Activated naive CD8-positive, alpha-beta T cell (primary cell): ENCODE data around the gene IKZF1.

Source experiments
- H3K27ac Mint-ChIP-seq: one replicate; pipeline ENCODE4 v1.8.0; 2021; ENCODE audit warnings: mixed read lengths
- H3K27me3 Mint-ChIP-seq: one replicate; pipeline ENCODE4 v1.8.0; 2021; ENCODE audit warnings: mixed read lengths
- H3K36me3 Mint-ChIP-seq: one replicate; pipeline ENCODE4 v1.8.0; 2021; ENCODE audit warnings: mixed read lengths
- H3K4me1 Mint-ChIP-seq: one replicate; pipeline ENCODE4 v1.8.0; 2021; ENCODE audit warnings: low read depth, mixed read lengths
- H3K4me3 Mint-ChIP-seq: one replicate; pipeline ENCODE4 v1.8.0; 2021; ENCODE audit warnings: mild to moderate bottlenecking, mixed read lengths
- H3K9me3 Mint-ChIP-seq: one replicate; pipeline ENCODE4 v1.8.0; 2021; ENCODE audit warnings: low read depth, mixed read lengths

IKZF1 gene

DNA sequence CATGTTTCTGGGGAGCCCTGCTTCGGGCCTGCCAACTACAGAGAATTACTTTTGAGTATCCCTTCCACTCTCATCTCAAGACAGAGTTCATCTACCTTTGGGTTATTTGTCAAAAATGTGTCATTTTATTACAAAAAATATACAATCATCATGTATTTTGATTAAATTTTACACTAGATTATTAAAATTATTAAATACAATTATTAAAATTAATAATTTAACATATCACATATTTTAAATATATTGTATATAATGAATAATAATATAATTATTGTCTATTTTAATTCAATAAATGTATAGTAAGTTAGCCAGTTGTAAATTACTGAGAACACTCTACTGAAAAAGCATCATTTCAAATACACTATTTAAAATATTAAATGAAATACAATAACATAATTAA lies 94.7 kb downstream of the IKZF1 start:
- Mint-ChIP-seq H3K27ac (peak overlapping the region; percentile 99), H3K27me3 (no peaks in the 10 kb centered on the region), H3K9me3 (no peaks in the 10 kb centered on the region), H3K36me3 (peaks cover 18% of the 10 kb centered on the region), H3K4me3 (no peak overlapping the region), H3K4me1 (peaks cover 79% of the 10 kb centered on the region)

DNA sequence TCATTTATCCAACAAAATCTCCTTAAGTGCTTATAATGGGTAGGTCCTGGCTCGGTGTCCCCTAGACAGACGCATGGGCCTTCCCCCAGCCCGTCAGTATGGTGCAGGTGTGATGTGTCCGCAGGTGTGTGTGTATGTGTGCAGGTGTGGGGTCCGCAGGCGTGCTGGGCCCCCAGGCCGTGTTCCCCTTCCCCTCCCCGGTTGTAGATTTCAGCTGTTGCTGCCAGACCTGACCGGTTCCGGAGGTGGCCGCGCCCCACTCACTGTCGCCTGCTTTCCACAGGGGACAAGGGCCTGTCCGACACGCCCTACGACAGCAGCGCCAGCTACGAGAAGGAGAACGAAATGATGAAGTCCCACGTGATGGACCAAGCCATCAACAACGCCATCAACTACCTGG lies 95.1 kb downstream of the IKZF1 start:
- no peaks in the 10 kb centered on the region for H3K27me3 Mint-ChIP-seq
- H3K4me3 Mint-ChIP-seq, result no peak overlapping the region
- H3K36me3 Mint-ChIP-seq, result peaks cover 18% of the 10 kb centered on the region
- H3K4me1 Mint-ChIP-seq, result peaks cover 78% of the 10 kb centered on the region
- H3K9me3 Mint-ChIP-seq, result no peaks in the 10 kb centered on the region
- H3K27ac Mint-ChIP-seq, result peak overlapping the region; percentile 72

DNA sequence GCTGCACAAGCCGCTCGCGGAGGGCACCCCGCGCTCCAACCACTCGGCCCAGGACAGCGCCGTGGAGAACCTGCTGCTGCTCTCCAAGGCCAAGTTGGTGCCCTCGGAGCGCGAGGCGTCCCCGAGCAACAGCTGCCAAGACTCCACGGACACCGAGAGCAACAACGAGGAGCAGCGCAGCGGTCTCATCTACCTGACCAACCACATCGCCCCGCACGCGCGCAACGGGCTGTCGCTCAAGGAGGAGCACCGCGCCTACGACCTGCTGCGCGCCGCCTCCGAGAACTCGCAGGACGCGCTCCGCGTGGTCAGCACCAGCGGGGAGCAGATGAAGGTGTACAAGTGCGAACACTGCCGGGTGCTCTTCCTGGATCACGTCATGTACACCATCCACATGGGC lies 95.6 kb downstream of the IKZF1 start:
- Mint-ChIP-seq H3K36me3 (peaks cover 18% of the 10 kb centered on the region), H3K27me3 (no peaks in the 10 kb centered on the region), H3K4me3 (no peak overlapping the region), H3K9me3 (no peaks in the 10 kb centered on the region), H3K4me1 (peaks cover 78% of the 10 kb centered on the region), H3K27ac (no peak overlapping the region)

DNA sequence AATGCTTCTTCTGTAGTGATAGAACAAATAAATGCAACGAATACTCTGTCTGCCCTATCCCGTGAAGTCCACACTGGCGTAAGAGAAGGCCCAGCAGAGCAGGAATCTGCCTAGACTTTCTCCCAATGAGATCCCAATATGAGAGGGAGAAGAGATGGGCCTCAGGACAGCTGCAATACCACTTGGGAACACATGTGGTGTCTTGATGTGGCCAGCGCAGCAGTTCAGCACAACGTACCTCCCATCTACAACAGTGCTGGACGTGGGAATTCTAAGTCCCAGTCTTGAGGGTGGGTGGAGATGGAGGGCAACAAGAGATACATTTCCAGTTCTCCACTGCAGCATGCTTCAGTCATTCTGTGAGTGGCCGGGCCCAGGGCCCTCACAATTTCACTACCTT lies 99.9 kb downstream of the IKZF1 start:
- H3K27me3 Mint-ChIP-seq, result no peaks in the 10 kb centered on the region
- peak overlapping the region; percentile 88 for H3K27ac Mint-ChIP-seq
- H3K4me1 Mint-ChIP-seq, result peaks cover 83% of the 10 kb centered on the region
- no peak overlapping the region for H3K4me3 Mint-ChIP-seq
- no peaks in the 10 kb centered on the region for H3K9me3 Mint-ChIP-seq
- peaks cover 9% of the 10 kb centered on the region for H3K36me3 Mint-ChIP-seq

DNA sequence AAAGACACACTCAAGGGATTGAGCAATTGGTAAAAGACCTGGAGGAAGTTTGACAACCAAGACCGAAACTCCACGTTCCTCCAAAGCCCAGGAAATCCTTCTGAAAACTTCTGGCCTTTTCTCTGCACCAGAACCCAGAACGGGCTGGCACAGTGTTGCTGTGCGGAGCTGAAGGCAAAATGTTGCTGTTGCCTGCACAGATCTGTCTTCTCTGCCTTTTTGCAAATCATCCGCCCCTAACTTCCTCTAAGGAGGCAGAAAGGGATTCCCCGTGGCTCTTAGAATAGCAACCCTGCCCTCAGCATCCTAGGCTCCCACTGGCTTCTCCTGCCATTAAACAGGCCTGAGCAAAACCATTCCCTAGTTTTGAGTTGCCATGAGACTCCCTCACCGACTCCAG lies 100.7 kb downstream of the IKZF1 start:
- Mint-ChIP-seq H3K27ac (peak overlapping the region; percentile 88), H3K36me3 (peaks cover 9% of the 10 kb centered on the region), H3K4me1 (peaks cover 91% of the 10 kb centered on the region), H3K27me3 (no peaks in the 10 kb centered on the region), H3K4me3 (no peak overlapping the region), H3K9me3 (no peaks in the 10 kb centered on the region)

DNA sequence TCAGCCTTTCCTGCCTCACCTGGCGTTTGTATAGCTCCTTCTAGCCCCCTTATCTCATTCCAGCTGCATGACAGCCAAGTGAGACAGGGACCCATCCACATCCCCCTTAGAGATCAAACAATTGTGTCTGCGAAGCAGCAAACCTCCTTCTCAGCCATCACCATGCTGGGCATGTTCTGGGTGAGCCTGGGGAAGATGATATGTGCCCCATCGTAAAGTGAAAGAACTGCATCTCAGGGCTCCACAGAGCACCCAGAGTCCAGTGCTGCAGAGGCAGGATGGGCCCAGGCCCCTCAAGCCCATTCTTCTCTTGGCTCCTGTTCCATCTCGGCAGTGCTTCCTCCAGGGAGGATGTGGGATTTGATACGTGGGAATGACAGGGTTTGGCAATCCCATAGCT lies 102.4 kb downstream of the IKZF1 start:
- H3K36me3 Mint-ChIP-seq, result peaks cover 5% of the 10 kb centered on the region
- H3K4me3 Mint-ChIP-seq, result no peak overlapping the region
- peak overlapping the region; percentile 87 for H3K27ac Mint-ChIP-seq
- no peaks in the 10 kb centered on the region for H3K27me3 Mint-ChIP-seq
- H3K4me1 Mint-ChIP-seq, result peaks cover 95% of the 10 kb centered on the region
- H3K9me3 Mint-ChIP-seq, result no peaks in the 10 kb centered on the region

DNA sequence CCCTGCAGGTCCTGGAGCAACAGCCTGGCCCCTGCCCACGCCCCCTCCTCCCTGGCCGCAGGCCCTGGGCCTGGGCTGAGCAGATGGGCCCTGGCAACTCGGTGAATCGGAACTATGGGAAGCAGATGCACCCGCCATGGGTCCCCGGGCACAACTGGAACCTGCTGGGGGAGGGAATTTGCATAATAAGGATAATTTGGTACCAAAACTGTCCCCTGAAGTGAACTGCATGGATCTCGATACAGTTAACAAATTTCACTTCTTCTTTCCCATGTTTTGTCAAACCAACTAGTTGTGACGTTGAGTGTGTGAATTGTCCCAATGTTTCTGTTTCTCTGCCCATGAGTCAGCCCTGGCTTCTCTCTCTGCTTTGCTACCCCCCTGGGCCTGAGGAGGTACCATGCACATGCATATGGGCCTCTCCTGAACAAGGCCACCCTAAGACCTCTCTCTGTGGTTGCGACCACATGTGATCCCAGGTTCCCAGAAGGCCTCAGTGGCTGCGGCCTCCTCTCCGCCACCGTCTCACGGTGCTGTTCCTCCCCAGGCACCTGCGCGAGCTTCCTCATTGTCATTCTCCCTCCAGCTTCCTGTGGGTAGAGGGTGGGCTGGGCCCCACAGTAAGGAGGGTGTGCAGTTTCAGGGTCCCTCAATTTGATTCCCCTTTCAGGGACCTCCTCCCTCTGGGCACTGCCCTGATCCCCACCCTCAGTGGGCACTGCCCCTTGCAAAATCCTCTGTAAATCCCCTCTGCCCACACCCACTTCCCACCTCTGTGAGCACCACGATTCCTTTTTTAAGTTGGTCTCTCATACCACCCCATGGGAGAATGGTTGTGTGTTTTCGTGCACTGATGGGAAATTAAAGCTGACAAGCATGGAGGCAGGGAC lies 105.6 kb downstream of the IKZF1 start:
- Mint-ChIP-seq H3K36me3 (no peaks in the 10 kb centered on the region), H3K27me3 (no peaks in the 10 kb centered on the region), H3K4me1 (peaks cover 73% of the 10 kb centered on the region), H3K4me3 (peak overlapping the region; percentile 68), H3K27ac (peak overlapping the region; percentile 93), H3K9me3 (no peaks in the 10 kb centered on the region)

DNA sequence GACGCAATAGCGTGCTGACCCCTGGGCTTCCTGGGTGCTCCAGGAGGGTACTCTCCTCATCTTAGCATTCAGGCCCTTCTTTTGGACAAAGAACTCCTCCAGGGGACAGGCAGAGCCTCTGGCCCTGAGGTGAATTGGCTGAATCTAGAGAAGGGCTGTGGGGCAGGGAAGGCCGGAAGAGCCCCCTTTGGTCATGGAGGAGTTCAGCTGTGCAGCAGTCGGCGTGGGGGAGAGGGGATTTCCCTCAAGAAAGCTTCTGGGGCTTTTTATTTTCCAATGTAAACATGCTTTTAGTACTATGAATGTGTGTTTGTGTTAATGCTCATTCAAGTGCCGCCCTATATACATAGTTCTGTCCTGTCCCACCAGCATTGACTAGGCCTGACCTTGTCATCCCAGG lies 106.8 kb downstream of the IKZF1 start:
- H3K4me1 Mint-ChIP-seq, result peaks cover 73% of the 10 kb centered on the region
- H3K4me3 Mint-ChIP-seq, result peak overlapping the region; percentile 48

DNA sequence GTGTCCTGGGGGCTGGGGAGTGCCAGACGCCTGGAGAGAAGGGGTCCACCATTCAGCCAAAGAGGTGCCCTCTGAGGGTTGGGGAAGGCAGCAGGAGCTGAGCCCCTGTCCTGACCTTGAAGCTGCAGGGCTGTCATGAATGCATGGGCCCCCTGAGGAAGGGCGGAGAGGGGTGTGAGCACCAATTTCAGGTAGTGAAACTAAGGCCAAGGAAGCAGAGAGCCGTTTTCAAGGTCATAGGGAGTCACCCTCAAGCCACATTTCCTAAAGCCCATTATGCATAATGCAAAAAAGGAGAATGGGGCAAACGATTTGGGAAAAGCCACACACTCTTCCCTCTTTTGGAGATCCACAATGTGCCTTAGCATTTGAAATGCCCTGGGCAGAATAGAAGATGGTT lies 108.5 kb downstream of the IKZF1 start:
- Mint-ChIP-seq H3K4me3 (no peak overlapping the region), H3K27ac (no peak overlapping the region), H3K27me3 (no peaks in the 10 kb centered on the region), H3K9me3 (no peaks in the 10 kb centered on the region), H3K4me1 (peaks cover 71% of the 10 kb centered on the region), H3K36me3 (no peaks in the 10 kb centered on the region)

More for the DNA sequence above, 106.8 kb downstream of the IKZF1 start:
- Mint-ChIP-seq H3K9me3 (no peaks in the 10 kb centered on the region), H3K36me3 (no peaks in the 10 kb centered on the region), H3K27me3 (no peaks in the 10 kb centered on the region), H3K27ac (peak overlapping the region; percentile 93)

DNA sequence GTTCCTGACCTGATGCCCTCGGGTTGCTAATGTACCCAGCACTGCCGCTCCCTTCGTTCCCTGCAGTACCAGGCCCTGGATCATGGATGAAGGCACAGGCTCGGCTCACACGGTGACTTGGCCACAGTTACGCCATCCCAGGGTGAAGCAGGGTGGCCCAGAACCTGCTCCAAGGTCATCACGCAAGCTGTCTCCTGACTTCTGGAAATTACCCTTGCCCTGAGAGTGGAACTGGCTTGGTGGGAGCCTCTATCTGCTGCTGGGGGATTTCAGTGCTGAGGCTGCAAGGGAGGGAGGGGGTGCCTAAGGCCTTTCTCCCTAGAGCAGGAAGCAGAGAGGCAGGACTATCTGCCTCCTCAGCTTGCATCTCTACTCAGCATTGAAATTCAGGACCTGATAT lies 109.0 kb downstream of the IKZF1 start:
- H3K36me3 Mint-ChIP-seq, result no peaks in the 10 kb centered on the region
- H3K27ac Mint-ChIP-seq, result no peak overlapping the region
- no peaks in the 10 kb centered on the region for H3K9me3 Mint-ChIP-seq
- no peak overlapping the region for H3K4me3 Mint-ChIP-seq
- H3K4me1 Mint-ChIP-seq, result peaks cover 69% of the 10 kb centered on the region
- H3K27me3 Mint-ChIP-seq, result no peaks in the 10 kb centered on the region

DNA sequence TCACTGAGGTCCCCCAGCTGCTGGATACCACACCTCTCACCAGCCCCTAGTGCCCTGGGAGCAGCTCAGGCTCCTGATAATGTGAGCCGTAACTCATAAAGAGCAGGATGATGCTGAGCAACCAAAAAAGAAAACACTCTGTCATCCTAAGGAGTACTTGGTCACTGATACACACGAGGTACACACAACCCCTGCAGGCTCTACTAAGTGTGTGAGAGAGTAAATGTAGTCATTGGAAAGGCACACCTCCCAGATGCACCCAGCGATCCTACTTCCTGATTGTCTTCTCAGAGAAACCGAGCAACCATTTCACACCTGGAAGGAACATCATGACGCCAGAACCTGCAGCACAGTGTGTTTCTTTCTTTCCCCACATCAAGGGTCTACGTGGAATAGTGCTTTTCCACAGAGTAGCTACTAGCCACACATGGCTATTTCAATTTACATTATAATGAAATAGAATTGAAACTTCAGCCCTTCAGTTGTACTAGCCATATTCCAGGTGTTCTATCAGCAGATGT lies 111.4 kb downstream of the IKZF1 start:
- Mint-ChIP-seq H3K4me3 (peak overlapping the region; percentile 74), H3K27ac (peak overlapping the region; percentile 90), H3K36me3 (no peaks in the 10 kb centered on the region), H3K9me3 (no peaks in the 10 kb centered on the region), H3K27me3 (no peaks in the 10 kb centered on the region), H3K4me1 (peaks cover 47% of the 10 kb centered on the region)

DNA sequence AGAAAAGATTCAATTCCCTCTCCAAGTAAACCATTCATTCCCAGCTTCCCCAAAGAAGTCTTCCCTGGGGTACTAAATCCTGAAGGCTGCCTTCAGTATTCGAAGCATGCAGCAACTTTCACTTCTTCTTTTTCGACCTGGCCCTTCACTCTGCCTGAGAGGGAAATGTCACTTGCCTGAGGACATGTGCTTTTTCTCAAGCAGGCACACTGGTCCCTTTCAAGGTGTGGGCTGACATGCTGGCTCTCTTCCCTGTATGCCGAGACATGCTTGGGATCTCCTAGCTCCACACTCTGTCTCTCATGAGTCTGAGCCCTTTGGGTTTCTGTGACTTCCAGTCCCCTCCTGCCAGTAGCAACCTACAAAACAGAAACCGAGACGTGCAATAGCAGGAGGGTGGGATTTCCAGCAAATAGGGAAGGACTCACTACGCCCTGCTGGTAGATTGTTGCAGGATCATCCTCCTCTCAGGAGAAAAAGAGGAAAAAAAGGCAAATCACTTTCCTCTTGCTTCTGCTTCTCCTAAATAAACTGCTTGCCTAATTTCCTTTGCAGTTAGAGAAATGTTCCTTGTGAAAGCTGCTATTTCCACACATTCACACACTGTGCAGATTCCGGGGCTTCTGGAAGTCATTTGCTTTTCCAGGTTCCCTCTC lies 112.1 kb downstream of the IKZF1 start:
- no peaks in the 10 kb centered on the region for H3K36me3 Mint-ChIP-seq
- no peaks in the 10 kb centered on the region for H3K9me3 Mint-ChIP-seq
- peaks cover 40% of the 10 kb centered on the region for H3K4me1 Mint-ChIP-seq
- peak overlapping the region; percentile 90 for H3K27ac Mint-ChIP-seq
- H3K4me3 Mint-ChIP-seq, result peak overlapping the region; percentile 74
- no peaks in the 10 kb centered on the region for H3K27me3 Mint-ChIP-seq

DNA sequence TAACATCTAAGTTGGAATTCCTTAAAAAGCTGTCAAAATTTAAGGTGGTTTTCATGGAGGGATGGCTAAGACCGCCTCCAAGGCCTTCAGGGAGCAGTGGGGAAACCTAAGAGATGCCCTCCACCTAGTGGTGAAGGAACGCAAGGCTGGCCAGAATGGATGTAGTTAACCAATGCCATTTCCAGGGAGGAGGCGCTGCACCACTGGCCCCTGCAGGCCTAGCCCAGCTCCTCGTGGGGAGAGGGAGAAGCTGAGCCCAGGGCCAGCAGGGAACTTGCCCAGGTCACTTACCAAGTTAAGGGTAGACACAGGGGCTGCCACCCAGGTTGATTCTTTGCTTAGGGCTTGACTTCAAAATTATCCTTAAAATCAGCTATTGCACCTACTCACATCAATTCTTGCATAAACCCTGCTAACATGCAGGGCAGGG lies 113.6 kb downstream of the IKZF1 start:
- Mint-ChIP-seq H3K4me3 (no peak overlapping the region), H3K27ac (no peak overlapping the region), H3K36me3 (no peaks in the 10 kb centered on the region), H3K27me3 (no peaks in the 10 kb centered on the region), H3K9me3 (no peaks in the 10 kb centered on the region), H3K4me1 (peaks cover 33% of the 10 kb centered on the region)

DNA sequence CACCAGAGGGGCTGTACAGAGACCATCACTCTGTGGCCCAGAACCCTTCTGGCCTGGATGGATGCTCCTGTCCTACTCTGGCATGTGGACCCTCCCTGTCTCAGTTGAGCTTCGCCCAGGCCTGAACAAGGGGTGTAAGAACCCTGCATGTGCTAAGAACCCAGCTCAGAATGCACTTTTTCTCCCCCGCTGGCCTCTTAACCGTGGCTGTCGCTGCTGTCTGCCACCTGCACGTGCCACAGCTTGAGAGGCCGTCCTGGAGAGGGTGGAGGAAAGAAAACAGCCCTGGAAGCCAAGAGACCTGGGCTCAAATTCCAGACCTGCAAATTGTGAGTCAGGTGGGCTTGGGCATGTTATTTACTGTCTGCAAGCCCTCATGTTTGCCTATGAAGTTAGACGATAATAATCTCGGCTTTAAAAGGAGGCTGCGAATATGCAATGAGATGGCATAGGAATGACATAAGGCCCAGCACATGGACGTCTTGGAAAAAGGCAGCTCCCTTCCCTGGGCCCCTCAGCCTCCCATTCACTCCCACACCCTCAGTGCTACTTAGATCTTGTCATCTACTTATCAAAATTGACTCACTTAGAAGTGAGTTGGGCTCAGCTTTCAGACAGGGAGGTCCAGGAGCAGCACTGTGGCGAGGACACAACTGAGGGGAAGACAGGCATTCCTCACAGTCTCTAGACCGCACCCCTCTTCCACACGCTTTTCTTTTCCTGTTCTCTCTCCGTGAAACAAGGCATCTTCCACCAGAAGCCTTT lies 114.2 kb downstream of the IKZF1 start:
- H3K4me3 Mint-ChIP-seq, result no peak overlapping the region
- no peak overlapping the region for H3K27ac Mint-ChIP-seq
- no peaks in the 10 kb centered on the region for H3K9me3 Mint-ChIP-seq
- H3K27me3 Mint-ChIP-seq, result no peaks in the 10 kb centered on the region
- H3K4me1 Mint-ChIP-seq, result peaks cover 33% of the 10 kb centered on the region
- H3K36me3 Mint-ChIP-seq, result no peaks in the 10 kb centered on the region

DNA sequence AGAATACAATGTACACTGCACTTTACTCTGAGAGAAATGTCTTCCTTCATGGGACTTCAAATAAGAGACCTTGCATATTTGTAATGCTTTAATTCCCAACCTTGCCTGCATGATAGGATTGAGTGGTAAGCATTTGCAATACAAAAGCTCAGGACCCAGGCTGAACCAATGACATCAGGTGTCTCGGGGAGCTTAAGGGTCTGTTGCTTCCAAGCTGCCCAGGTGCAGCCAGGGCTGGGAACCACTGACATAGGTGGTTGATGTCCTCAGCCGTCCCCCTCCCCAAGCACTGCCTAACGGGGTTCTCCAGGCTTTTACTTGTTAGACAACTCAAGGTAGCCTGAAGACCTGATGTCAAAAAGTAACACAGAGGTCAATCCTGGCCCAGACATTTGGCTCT lies 116.5 kb downstream of the IKZF1 start:
- Mint-ChIP-seq H3K9me3 (no peaks in the 10 kb centered on the region), H3K36me3 (no peaks in the 10 kb centered on the region), H3K27ac (no peak overlapping the region), H3K4me3 (no peak overlapping the region), H3K27me3 (no peaks in the 10 kb centered on the region), H3K4me1 (peaks cover 19% of the 10 kb centered on the region)
